HG03457 (cell line): ENCODE results near the gene HIGD1C.

Source experiments
- ATAC-seq: cut with Tn5 transposase; IDR thresholded peaks from one replicate; pipeline ENCODE4 v1.9.1; 2021; ENCODE audit warnings: moderate number of reproducible peaks; ENCODE audit not compliant: unreplicated experiment

Gene HIGD1C

GRCh38 chr12:50981319-50982239 is 29.2 kb downstream of the HIGD1C start:
- no peak for ATAC-seq

DNA sequence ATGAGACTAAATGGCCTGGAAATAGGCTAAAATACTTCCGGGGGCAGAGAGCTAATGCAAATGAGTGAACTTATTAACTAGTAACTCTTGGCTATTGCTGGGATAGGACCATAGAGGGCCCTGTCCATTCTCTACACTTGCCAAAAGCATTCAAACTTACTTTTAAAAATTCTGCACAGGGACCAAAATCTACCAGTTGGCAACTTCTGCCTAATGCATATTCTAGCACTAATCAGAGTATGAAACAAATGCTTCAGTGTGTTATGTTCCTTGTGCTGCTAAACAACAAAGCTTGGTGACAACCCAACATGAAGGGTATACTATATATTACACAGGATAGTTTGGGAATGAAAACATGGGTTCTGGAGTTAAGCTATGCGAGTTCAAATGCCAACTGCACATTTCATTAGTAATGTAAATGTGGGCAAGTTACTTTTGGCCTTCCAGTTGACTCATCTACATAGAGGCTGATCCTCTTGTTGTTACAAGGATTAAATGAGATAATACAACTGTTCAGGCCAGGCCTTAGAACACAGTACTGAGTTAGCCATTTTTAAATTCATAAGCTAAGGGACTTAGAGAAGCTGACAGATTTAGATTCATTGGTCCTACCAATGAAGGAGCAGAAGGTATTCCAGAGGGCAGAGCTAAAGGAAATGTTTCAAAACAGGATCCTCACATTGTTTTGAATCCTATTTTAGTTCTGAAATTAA is 32.4 kb downstream of the HIGD1C start:
- no peak for ATAC-seq

GRCh38 chr12:50985322-50985721 is 33.0 kb downstream of the HIGD1C start:
- no peak for ATAC-seq

- ATAC-seq, result no peak
Observed at GRCh38 chr12:50986966-50987737, 34.8 kb downstream of the HIGD1C start.

GRCh38 chr12:50988051-50988450 is 35.7 kb downstream of the HIGD1C start:
- no peak for ATAC-seq

DNA sequence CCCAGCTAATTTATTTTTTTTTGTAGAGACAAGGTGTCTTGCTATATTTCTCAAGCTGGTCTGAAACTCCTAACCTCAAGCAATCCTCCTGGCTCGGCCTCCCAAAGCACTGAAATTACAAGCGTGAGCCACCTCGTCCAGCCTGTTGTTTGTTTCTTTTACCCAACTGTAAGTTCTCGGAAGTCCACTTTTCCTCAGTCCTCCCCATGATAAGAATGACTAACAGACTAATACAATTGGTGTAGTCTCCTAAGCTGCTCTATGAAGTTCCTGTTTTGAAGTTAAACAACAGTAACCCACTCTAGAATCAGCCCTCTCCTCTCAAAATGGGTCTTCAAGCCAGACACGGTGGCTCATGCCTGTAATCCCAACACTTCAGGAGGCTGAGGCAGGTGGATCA is 36.5 kb downstream of the HIGD1C start:
- no peak for ATAC-seq

DNA sequence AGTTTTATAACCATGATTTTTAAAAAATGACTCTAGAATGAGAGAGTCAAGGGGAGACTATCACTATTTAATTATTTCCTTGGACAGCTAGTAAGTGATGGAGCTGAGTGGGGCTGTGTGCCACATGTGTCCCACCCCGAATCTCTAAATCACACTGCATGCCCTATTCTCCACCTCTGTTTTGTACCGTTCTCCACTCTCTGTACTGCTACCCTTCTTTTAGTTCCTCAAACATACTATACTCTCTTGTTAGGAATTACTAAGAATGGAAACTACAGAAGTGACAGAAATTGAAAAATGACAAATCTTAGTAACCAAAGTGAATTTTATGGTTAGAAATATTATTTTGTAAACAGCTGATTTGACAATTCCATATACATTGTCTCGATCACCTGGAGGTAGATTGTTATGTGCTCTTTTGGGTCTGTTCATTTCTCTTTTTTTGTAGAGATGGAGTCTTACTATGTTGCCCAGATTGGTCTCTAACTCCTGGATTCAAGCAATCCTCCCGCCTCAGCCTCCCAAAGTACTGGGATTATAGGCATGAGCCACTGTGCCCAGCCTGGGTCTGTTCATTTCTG is 37.9 kb downstream of the HIGD1C start:
- ATAC-seq, result no peak

DNA sequence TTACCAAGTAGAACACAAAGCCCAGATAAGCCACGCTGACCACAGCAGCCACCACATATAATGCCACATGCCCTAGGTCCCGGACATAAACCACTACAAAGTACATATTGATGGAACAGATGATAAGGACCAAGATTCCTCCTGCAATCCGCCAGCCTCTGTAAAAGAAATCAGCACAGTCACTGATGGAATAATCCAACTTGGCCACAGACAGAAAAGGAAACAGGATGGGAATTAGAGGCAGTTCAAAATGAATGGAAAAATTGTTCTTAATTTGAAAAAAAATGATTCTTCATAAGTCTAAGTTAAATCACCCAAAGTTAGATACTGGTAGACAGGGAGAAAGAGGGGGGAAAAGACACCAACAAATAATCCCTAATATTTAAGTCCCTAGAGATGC is 38.4 kb downstream of the HIGD1C start:
- no peak for ATAC-seq

- no peak for ATAC-seq
Observed at GRCh38 chr12:50991291-50991690, 38.9 kb downstream of the HIGD1C start.

DNA sequence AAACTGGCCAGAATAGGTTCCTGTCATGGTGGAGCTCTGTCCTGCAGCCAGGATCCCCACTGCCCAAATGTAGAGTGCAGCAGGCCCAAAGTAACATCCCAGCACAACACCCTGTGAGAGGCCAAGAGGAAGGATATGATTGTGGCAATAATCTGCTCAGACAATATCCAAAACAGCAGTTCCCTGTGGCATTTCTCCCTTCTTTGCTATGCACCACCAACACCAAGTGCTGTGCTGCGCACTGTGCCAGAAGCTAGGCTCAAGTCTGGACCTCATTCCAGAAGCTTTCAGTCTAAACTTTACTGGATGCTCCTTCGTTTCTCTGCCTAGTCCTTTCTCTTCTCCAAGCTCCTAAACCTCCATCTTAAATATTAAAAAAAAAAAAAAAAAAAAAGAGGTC is 40.5 kb downstream of the HIGD1C start:
- ATAC-seq, result no peak

DNA sequence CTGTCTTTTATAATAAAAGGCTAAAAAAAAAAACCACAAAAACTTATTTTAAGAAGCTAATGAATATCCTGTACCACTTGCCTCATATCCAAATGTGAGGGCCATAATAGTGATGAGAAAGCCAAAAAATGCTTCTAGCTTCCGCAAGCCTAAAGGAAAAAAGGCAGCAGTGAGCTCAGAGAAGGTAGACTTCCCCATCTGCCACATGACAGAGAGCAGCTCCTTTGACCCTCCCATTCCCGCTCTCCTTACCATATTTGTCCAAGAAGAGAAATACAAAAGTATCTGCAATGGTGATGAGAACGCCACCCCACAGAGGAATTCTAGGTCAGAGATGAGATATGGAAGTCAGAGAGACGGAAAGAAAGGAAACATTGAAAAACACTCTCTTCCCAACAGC is 46.7 kb downstream of the HIGD1C start:
- no peak for ATAC-seq

DNA sequence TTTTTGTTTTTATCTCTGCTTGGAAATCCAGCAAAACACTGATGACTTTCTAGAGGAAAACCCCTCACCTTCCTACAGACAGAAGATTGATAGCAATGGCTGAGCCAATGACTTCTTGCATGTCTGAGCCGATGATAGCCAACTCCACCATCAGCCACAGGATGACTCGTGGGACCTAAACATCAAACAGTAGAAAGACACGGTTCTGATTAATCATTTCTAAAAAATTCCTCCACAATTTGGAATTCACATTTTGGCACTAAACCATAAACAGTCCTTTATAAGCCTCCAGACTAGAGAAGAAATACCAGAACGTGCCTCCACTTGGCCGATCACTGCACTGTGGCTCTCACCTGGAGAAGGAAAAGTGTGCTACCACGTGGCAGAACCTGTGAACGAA is 47.9 kb downstream of the HIGD1C start:
- no peak for ATAC-seq

DNA sequence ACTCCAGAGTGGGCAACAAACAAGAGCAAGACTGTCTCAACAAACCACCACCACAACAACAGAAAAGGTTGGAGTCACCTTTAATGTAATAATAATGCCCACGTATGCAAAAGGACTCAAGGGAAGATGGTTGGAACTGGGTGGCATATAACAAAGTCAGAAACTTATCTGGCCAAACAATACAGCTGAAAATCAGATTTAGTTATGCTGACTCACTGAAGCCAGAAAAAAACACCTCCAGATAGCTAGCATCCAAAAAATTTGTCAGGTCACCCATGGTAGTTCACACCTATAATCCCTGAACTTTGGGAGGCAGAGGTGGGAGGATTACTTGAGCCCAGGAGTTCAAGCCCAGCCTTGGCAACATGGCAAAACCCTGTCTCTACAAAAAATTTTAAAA is 49.5 kb downstream of the HIGD1C start:
- ATAC-seq, result no peak

DNA sequence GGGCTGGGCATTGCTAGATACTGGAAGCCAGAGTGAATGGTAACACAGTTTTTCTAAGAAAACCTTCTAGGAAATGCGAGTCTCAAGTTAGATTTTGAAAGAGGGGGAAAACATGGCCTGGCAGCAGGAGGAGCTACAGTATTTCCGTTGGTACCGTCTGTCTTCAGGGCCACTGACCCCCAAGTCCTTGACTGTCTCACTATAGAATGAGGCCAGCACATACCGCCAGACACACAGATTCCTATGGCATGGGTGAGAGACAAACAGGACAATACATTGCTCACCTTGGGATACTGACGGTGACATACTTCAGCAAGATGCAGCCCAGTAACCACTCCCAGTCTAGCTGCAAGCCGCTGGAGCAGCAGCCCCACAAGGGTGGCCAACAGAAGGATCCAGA is 52.2 kb downstream of the HIGD1C start:
- ATAC-seq, result no peak

DNA sequence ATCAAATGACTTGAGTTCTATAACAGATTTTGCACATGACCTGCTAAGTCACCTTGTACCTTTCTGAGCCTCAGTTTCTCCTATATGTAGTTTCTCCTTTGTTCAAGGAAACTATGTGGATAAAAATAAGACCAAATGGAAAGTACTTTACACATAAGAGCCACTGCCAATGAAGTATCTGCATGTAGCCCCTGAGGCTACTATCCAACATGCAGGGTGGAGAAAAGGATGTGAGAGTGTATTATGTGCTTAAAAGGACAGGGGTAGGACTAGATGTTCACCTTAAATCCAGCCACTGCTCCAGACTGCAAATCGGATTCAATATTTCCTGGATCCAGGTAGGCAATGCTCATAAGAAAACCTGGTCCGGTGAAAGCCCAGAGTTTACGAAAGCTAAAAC is 52.7 kb downstream of the HIGD1C start:
- ATAC-seq, result no peak

- ATAC-seq, result no peak
Observed at GRCh38 chr12:51005671-51006070, 53.3 kb downstream of the HIGD1C start.

DNA sequence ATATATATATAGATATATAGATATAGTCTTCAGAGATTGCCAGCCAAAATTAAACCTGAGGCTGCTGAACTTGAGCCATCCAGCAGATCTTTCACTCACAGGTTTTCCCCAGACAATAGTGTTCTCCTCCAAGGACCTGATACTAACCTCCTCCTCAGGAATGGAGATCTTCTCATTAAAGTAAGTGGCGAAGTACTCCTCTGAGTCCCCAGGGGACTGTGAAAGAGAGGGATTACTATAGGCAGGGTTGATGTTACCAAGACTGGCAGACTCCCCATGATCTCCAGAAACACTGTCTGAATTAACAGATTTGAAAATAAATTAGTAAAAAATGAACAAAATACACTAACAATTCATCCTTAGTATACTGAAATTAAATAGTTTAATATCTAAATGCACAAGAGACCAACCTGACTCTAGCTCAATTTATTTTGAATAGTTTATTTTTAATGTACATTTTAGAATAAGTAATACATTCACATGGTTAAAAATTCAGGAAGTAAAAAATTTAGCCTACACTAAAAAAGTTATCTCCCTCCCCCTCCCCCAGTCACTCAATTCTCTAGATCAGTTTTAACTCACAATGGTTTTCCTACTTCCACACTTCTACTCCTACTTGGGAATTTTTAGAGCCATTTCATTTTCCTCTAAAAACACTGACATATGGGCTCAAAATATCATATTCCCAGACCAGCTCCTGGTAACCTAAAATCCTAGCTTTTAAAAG is 56.1 kb downstream of the HIGD1C start:
- no peak for ATAC-seq

DNA sequence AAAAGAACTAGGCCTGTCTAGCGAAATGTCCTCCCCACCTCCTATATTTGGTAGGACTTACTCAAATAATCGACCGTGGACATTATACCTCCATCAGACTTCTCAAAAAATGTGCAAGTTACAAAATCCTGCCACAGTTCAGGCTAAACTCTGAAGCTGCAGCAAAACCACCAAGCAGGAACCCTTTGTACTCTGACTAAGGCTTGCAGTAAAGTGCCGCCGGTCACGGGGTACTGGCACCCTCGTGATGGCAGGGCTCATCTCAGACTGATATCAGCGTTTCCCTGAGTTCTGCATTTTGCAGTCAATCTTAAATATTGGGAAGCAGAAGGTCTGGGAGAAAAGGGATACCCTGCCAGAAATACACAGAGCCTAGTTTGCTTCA is 56.7 kb downstream of the HIGD1C start:
- ATAC-seq, result no peak

DNA sequence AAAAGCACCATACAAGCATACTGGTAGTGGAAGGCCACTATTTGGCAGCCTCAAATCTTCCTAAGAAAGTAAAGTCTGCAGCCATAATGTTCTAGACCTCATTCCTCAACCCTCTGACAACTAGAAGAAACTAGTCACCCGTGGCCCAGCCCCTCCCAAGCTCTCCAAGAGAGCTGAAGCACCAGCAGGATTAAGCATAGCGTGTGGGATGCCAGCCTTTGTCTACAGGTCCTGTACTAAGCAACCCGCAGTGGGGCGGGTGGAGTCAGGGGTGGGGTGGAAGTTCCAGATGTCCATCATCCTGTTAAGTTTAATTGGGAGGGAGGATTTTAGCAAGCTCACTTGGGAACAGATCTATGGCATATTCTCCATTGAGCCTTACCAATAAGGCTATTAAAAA is 59.6 kb downstream of the HIGD1C start:
- ATAC-seq, result no peak

- no peak for ATAC-seq
Observed at GRCh38 chr12:51012570-51013236, 60.4 kb downstream of the HIGD1C start.
